ENCODE measurements around the gene FOXD4L5. TPM values are rescaled to one million over a fixed set of nuclear protein-coding genes. Genes with fewer than 3 reads are reported as not detected.

Gene FOXD4L5
- total and polyA plus RNA-seq, 2 of the 13 experiments (the other 11 are each of a cell fraction or from before 2014, with no cell fraction given), result 0.20 to 0.22 TPM

Small RNA genes within 50 kb of the gene (small RNA-seq; reads per million reads assigned to genes)
- 0 reads per million in 3 experiments for gene IGKV1OR9-1 (ENCODE audit: insufficient read depth in 2 of 3, insufficient read length in 3 of 3, low read depth in 2 of 3, low replicate concordance in 1 of 3)
